Endodermal cell (in vitro differentiated cells): Measurements from ENCODE around the gene NFATC1. TPM values are rescaled to one million over a fixed set of nuclear protein-coding genes. Genes with fewer than 3 reads are reported as not detected.

Experiments used
- DNase-seq: peaks from one replicate; pipeline ENCODE4 v3.0.0-alpha.2; 2017
- H3K27ac ChIP-seq: 2 replicates; pipeline ENCODE4 v1.5.1; 2013; ENCODE audit warnings: mild to moderate bottlenecking, low read depth, low read length, moderate library complexity
- H3K27me3 ChIP-seq: 2 replicates; pipeline ENCODE4 v1.6.1; 2013; ENCODE audit warnings: mild to moderate bottlenecking, low read length, moderate library complexity; ENCODE audit not compliant: insufficient read depth, control insufficient read depth, poor library complexity, severe bottlenecking
- H3K36me3 ChIP-seq: 2 replicates; pipeline ENCODE4 v1.7.0; 2013; ENCODE audit warnings: mild to moderate bottlenecking, low read length, moderate library complexity; ENCODE audit not compliant: control insufficient read depth, insufficient read depth
- H3K4me1 ChIP-seq: one replicate; pipeline ENCODE4 v1.7.0; 2013; ENCODE audit warnings: low read length; ENCODE audit not compliant: control insufficient read depth, insufficient read depth
- H3K4me3 ChIP-seq: 2 replicates; pipeline ENCODE4 v1.5.1; 2013; ENCODE audit warnings: mild to moderate bottlenecking, low read length, moderate library complexity
- H3K9ac ChIP-seq: 2 replicates; pipeline ENCODE4 v1.6.1; 2013; ENCODE audit warnings: mild to moderate bottlenecking, low read length, moderate library complexity; ENCODE audit not compliant: poor library complexity, severe bottlenecking; ENCODE audit errors: extremely low read depth
- H3K9me3 ChIP-seq: 2 replicates; pipeline ENCODE4 v1.6.1; 2013; ENCODE audit warnings: mild to moderate bottlenecking, low read length, moderate library complexity; ENCODE audit not compliant: control insufficient read depth
- H3K27ac Mint-ChIP-seq: 2 replicates; pipeline ENCODE4 v1.8.0; 2020; ENCODE audit warnings: mixed read lengths
- H3K27me3 Mint-ChIP-seq: 2 replicates; pipeline ENCODE4 v1.8.0; 2021; ENCODE audit warnings: mild to moderate bottlenecking, mixed read lengths; ENCODE audit not compliant: insufficient read depth
- H3K36me3 Mint-ChIP-seq: 2 replicates; pipeline ENCODE4 v1.8.0; 2020; ENCODE audit warnings: low read depth, mixed read lengths
- H3K4me1 Mint-ChIP-seq: 2 replicates; pipeline ENCODE4 v1.8.0; 2020; ENCODE audit warnings: mixed read lengths
- H3K4me3 Mint-ChIP-seq: 2 replicates; pipeline ENCODE4 v1.8.0; 2020; ENCODE audit warnings: mild to moderate bottlenecking, moderate library complexity, mixed read lengths
- H3K9me3 Mint-ChIP-seq: 2 replicates; pipeline ENCODE4 v1.8.0; 2020; ENCODE audit warnings: mild to moderate bottlenecking, mixed read lengths
- WGBS, 2 experiments: methylation state at CpG; one replicate each; pipeline versions ENCODE4 v1.1.5 to v1.1.7; 2013; ENCODE audit warnings: missing lambda C conversion rate in 2 of 2, mixed read lengths in 1 of 2; ENCODE audit not compliant: insufficient coverage in 1 of 2, insufficient read length in 1 of 2; 5-methylcytosine and 5-hydroxymethylcytosine counted together
- total RNA-seq, 2 donors: library from RNA; stranded (reverse); fragmentation: NEBNext Ultra II Directional in 1 of 2; extraction: Animal tissue kit (Norgen Biotek cat#: 25700) in 1 of 2; gene quantifications; 2 replicates in 1 of 2; 3 replicates in 1 of 2; pipeline ENCODE4 v1.2.1, GENCODE V29; 2021
- TF ChIP-seq, protein P1 (sequence below): fragments of 200-600 bp; sonication (generic); conservative IDR thresholded peaks from 2 replicates; pipeline ENCODE4 v1.5.0; 2021; ENCODE audit warnings: antibody characterized with exemption, mild to moderate bottlenecking

Gene NFATC1
- total RNA-seq, 2 donors from 2014 or later, result 23.4 to 32.5 TPM

GRCh38 chr18:79409313-79409712, 13.6 kb downstream of the NFATC1 start:
- no peaks in the 10 kb centered on the region for H3K9me3 ChIP-seq
- no peak for DNase-seq
- Mint-ChIP-seq H3K27me3 (no peaks in the 10 kb centered on the region), H3K9me3 (no peaks in the 10 kb centered on the region), H3K27ac (no peak overlapping the region), H3K36me3 (peaks cover 47% of the 10 kb centered on the region), H3K4me3 (no peak overlapping the region), H3K4me1 (peaks cover 15% of the 10 kb centered on the region)
- 71 to 83% methylated on average over 3 of the region's 3 CpGs for WGBS, 2 experiments
- peaks cover 22% of the 10 kb centered on the region for H3K36me3 ChIP-seq
- TF ChIP-seq, protein P1, sequence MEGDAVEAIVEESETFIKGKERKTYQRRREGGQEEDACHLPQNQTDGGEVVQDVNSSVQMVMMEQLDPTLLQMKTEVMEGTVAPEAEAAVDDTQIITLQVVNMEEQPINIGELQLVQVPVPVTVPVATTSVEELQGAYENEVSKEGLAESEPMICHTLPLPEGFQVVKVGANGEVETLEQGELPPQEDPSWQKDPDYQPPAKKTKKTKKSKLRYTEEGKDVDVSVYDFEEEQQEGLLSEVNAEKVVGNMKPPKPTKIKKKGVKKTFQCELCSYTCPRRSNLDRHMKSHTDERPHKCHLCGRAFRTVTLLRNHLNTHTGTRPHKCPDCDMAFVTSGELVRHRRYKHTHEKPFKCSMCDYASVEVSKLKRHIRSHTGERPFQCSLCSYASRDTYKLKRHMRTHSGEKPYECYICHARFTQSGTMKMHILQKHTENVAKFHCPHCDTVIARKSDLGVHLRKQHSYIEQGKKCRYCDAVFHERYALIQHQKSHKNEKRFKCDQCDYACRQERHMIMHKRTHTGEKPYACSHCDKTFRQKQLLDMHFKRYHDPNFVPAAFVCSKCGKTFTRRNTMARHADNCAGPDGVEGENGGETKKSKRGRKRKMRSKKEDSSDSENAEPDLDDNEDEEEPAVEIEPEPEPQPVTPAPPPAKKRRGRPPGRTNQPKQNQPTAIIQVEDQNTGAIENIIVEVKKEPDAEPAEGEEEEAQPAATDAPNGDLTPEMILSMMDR, result no peak
- H3K27ac ChIP-seq, result no peak overlapping the region
- H3K4me1 ChIP-seq, result no peaks in the 10 kb centered on the region
- no peak overlapping the region for H3K4me3 ChIP-seq
- no peak overlapping the region for H3K9ac ChIP-seq
- no peaks in the 10 kb centered on the region for H3K27me3 ChIP-seq

- TF ChIP-seq, protein P1, result no peak
- Histone ChIP-seq H3K36me3 (peaks cover 29% of the 10 kb centered on the region), H3K9ac (no peak overlapping the region), H3K27ac (no peak overlapping the region), H3K9me3 (no peaks in the 10 kb centered on the region), H3K4me3 (no peak overlapping the region), H3K27me3 (no peaks in the 10 kb centered on the region), H3K4me1 (no peaks in the 10 kb centered on the region)
- DNase-seq, result no peak
- Mint-ChIP-seq H3K4me1 (peaks cover 15% of the 10 kb centered on the region), H3K4me3 (no peak overlapping the region), H3K27me3 (no peaks in the 10 kb centered on the region), H3K9me3 (no peaks in the 10 kb centered on the region), H3K27ac (no peak overlapping the region), H3K36me3 (peaks cover 54% of the 10 kb centered on the region)
- WGBS, 2 experiments, result 96 to 97% methylated on average over 17 to 30 of the region's 30 CpGs
Measured at GRCh38 chr18:79410171-79410641, 14.5 kb downstream of the NFATC1 start.

DNA sequence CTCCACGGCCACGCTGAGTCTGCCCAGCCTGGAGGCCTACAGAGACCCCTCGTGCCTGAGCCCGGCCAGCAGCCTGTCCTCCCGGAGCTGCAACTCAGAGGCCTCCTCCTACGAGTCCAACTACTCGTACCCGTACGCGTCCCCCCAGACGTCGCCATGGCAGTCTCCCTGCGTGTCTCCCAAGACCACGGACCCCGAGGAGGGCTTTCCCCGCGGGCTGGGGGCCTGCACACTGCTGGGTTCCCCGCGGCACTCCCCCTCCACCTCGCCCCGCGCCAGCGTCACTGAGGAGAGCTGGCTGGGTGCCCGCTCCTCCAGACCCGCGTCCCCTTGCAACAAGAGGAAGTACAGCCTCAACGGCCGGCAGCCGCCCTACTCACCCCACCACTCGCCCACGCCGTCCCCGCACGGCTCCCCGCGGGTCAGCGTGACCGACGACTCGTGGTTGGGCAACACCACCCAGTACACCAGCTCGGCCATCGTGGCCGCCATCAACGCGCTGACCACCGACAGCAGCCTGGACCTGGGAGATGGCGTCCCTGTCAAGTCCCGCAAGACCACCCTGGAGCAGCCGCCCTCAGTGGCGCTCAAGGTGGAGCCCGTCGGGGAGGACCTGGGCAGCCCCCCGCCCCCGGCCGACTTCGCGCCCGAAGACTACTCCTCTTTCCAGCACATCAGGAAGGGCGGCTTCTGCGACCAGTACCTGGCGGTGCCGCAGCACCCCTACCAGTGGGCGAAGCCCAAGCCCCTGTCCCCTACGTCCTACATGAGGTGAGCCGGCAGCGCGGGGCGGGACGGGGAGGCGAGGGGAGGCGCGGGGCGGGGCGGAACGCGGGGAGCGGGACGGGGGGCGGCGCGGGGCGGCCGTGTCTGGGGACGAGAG, 15.2 kb downstream of the NFATC1 start:
- Mint-ChIP-seq H3K27me3 (no peaks in the 10 kb centered on the region), H3K9me3 (no peaks in the 10 kb centered on the region), H3K4me3 (no peak overlapping the region), H3K36me3 (peaks cover 53% of the 10 kb centered on the region), H3K27ac (no peak overlapping the region), H3K4me1 (peaks cover 15% of the 10 kb centered on the region)
- Histone ChIP-seq H3K36me3 (peaks cover 29% of the 10 kb centered on the region), H3K27ac (no peak overlapping the region), H3K27me3 (no peaks in the 10 kb centered on the region), H3K4me3 (no peak overlapping the region), H3K4me1 (no peaks in the 10 kb centered on the region), H3K9me3 (no peaks in the 10 kb centered on the region), H3K9ac (no peak overlapping the region)
- 97 to 98% methylated on average over 44 to 84 of the region's 84 CpGs for WGBS, 2 experiments
- TF ChIP-seq, protein P1, result no peak
- no peak for DNase-seq
